GM21619 (cell line): Measurements from ENCODE around the gene TRIL.

Source experiments
- ATAC-seq: cut with Tn5 transposase; IDR thresholded peaks from one replicate; pipeline ENCODE4 v1.9.1; 2021; ENCODE audit not compliant: unreplicated experiment

The TRIL gene

GRCh38 chr7:28942168-28942567 lies 16.0 kb downstream of the TRIL start:
- no peak for ATAC-seq

- ATAC-seq: no peak
These were observed 16.5 kb downstream of the TRIL start for GRCh38 chr7:28941633-28942032.

DNA sequence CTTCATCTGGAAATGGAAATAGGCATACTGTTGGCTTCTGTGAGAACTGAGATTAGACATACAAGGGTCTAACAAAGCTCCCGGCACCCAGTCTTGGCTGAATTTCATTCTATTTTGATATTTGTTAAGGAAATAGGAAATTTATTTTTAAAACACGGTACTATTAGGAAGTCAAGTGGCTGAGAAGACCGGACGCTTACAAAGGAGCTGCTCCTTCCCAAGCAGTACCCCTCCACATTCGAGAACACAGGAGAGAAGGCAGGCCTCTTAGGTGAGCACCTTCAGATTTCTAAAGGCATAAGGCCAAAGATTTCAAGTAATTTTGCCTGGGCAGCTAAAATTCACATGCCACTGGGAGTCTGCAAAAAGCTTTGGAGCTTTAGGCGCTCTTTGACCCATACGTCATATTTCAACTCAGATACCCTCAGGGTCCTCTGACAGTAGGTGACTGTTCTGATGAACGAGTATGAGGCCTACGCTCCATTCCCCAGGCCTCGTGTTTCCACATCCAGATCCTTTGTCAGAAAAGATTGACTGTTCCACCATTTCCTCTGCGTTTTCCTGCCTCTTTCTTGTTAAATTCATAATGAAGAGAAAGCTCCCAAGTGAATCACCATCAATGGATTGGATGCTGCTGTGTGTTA lies 17.3 kb downstream of the TRIL start:
- ATAC-seq: no peak

DNA sequence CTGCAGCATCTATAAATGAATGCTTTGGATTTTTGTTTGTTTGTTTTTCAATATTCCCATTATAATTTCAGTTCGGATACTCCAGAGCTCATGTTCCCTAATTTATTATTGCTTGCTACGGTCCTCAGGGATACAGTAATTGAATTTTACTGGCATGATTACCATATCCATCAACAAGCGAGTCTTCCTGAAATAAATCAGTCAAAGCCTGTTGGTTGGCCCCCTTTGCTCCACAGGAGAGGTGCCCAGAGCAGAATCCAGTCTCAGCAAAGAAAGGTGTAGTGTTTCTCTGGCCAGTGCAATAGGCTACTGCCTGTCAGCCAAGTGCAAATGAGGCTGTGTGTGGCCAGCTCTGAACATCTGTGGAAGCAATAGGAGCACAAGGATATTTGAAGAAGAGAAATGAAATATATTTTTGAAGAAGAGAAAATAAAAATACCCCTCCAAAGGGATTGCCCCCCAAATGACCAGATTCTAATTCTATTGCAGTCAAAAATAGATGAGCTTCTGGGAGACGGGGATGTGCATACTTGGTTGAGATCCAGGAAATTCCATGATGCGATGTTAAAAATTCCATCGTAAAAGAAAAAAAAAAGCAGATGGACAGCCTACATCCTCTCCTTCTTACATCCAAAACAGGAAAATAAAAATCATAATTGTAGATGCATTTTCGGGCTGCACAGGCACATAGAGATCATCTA lies 18.1 kb downstream of the TRIL start:
- ATAC-seq: no peak

- no peak for ATAC-seq
These were observed 18.8 kb downstream of the TRIL start for GRCh38 chr7:28939367-28939766.

DNA sequence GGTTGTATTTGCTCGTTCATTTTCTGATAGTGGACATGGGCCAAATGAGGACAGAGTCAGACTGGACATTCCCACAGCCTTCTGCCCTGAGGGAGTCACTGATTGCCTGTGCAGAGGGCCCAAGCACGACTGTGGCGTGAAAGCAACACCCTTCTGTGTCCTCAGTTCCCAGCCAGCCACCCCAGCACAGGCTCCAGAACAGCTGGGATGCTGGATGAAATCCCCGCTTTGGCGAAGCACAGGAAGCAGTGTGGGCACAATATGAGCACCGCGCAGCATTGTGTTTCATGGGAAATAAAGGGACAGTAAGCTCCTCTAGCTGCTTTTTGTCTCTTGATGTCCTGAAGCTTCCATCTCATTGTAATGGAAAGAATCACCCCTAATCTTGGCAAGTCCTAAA lies 20.5 kb downstream of the TRIL start:
- no peak for ATAC-seq

GRCh38 chr7:28937103-28937502 lies 21.0 kb downstream of the TRIL start:
- ATAC-seq: no peak

GRCh38 chr7:28933846-28934320 lies 24.2 kb downstream of the TRIL start:
- no peak for ATAC-seq

DNA sequence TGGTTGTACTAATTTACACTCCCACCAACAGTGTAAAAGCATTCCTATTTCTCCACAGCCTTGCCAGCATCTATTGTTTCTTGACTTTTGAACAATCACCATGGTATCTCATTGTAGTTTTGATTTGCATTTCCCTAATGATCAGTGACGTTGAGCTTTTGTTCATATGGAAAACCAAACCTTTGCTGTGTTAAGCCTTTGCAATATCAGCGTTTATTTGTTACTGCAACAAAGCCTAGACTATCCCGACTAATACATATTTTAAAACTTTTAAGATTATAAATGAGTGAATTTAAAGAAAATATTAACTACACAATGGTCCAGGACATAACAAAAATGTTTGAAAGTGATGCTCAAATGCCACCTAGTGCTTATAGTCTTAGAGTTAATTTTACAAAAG lies 26.6 kb downstream of the TRIL start:
- ATAC-seq: no peak

- peak; percentile 92 for ATAC-seq
These were observed 31.1 kb downstream of the TRIL start for GRCh38 chr7:28926871-28927597.

GRCh38 chr7:28922624-28923331 lies 35.4 kb downstream of the TRIL start:
- ATAC-seq: no peak

GRCh38 chr7:28921822-28922221 lies 36.3 kb downstream of the TRIL start:
- peak; percentile 90 for ATAC-seq

- ATAC-seq: no peak
These were observed 37.7 kb downstream of the TRIL start for GRCh38 chr7:28920424-28920823.

DNA sequence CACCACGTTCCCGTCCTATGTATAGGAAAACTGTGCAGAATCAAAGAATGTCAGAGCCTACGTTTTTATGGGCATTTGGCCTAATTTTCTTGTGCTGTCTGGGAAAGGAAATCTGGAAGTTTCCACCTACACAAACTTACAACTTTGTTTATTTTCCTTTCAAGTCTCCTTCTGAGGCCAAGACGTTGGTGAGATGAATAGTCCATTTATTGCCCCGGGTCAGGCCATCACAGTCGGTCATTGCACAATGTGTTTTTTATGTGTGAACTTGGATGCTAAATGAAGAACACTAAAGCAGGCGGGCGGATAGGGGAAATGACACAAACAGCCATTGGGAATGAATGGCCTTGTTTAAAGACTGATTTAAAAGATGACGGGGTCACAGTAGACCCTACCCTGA lies 38.6 kb downstream of the TRIL start:
- ATAC-seq: no peak

GRCh38 chr7:28908775-28909174 lies 49.4 kb downstream of the TRIL start:
- ATAC-seq: no peak

- no peak for ATAC-seq
These were observed 52.7 kb downstream of the TRIL start for GRCh38 chr7:28905464-28905863.

DNA sequence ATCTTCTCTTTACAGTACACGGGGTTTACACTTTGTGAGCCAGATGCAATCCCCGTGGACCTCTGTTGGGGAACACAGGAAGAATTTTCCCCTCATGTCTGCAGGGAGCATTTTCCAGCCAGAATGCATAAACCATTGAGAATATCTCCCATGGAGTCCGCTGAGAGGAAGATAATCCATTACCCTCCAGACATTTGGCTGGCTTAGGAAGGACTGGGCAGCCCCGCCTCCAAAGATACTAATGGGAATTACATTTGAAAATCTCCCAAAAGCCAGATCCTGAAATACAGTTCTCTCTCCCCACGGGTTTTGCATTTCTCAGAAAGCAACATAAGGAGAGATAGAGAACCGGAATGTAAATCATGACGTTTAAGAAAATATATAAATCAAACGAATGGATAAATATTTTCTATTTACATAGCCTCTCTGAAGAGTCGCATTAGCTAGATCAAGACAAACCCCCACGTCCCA lies 53.5 kb downstream of the TRIL start:
- no peak for ATAC-seq

GRCh38 chr7:28903730-28904577 lies 54.2 kb downstream of the TRIL start:
- no peak for ATAC-seq
